Breast epithelium (tissue), 4 donors: ENCODE results near the gene IER3. TPM values are rescaled to one million over a fixed set of nuclear protein-coding genes. Genes with fewer than 3 reads are reported as not detected.
A peak's percentile ranks its signal among the peaks of the same experiment; 100 is the strongest.

Experiments used
- DNase-seq, 2 donors: peaks; one replicate each; pipeline ENCODE4 v3.0.0-alpha.2; 2019; ENCODE audit warnings: low spot score in 2 of 2
- H3K27ac ChIP-seq, 2 donors: fragments of 200-600 bp; sonication (generic) in 1 of 2; one replicate each; pipeline ENCODE4 v1.5.1; 2016 to 2019; ENCODE audit warnings: mild to moderate bottlenecking in 1 of 2
- H3K27me3 ChIP-seq, 2 donors: fragments of 200-600 bp; sonication (generic) in 1 of 2; one replicate each; pipeline versions ENCODE4 v1.5.1 to v1.6.0; 2017 to 2019; ENCODE audit warnings: control low read depth in 1 of 2, mild to moderate bottlenecking in 1 of 2
- H3K36me3 ChIP-seq: fragments of 200-600 bp; one replicate; pipeline ENCODE4 v1.5.1; 2019
- H3K4me1 ChIP-seq, 2 donors: fragments of 200-600 bp; sonication (generic); one replicate each; pipeline ENCODE4 v1.5.1; 2016 to 2019; ENCODE audit warnings: control low read depth in 1 of 2
- H3K4me3 ChIP-seq, 3 donors: fragments of 200-600 bp; sonication (generic); 1 replicate in 2 of 3; 2 replicates in 1 of 3; pipeline ENCODE4 v1.5.1; 2016 to 2019; ENCODE audit warnings: mild to moderate bottlenecking in 3 of 3, moderate library complexity in 2 of 3
- H3K9me3 ChIP-seq, 2 donors: fragments of 200-600 bp; sonication (generic) in 1 of 2; one replicate each; pipeline ENCODE4 v1.5.1; 2016 to 2019; ENCODE audit warnings: control low read depth in 1 of 2
- CTCF ChIP-seq, 3 donors: fragments of 450-650 bp; IDR thresholded peaks; one replicate each; pipeline ENCODE4 v1.5.1; 2016 to 2017; ENCODE audit warnings: antibody characterized with exemption in 3 of 3, mild to moderate bottlenecking in 3 of 3, moderate library complexity in 3 of 3
- POLR2A ChIP-seq: fragments of 450-650 bp; IDR thresholded peaks from one replicate; pipeline ENCODE4 v1.6.1; 2016; ENCODE audit warnings: antibody characterized with exemption, mild to moderate bottlenecking, moderate library complexity
- POLR2AphosphoS5 ChIP-seq, 3 donors: sonication (generic); formaldehyde crosslinking; IDR thresholded peaks; one replicate each; pipeline ENCODE4 v1.6.1; 2017; ENCODE audit warnings: antibody characterized with exemption in 3 of 3
- intact Hi-C: fragments of 100-400 bp; cut with DNase I; formaldehyde crosslinking; loops from one replicate; pipeline ENCODE4 v1.15.1; 2023; ENCODE audit warnings: low total_unique reads
- total RNA-seq, 3 donors: library from RNA; depleted of rRNA; stranded (reverse); fragments of >200 nt; gene quantifications; one replicate each; pipeline ENCODE4 v1.1.0, GENCODE V29; 2016

IER3 gene
- total RNA-seq, 3 donors from 2014 or later: 7.7 to 64.1 (median 20.0) TPM

GRCh38 chr6:30717129-30717844, 27.1 kb downstream of the IER3 start, which contains the start of gene MDC1:
MDC1 (minus strand) TSS chr6:30717281; CDS start chr6:30715175, 2,106 bp downstream.
- intact Hi-C loops: no loop called here
- Histone ChIP-seq H3K9me3 (no peaks in the 10 kb centered on the region), H3K36me3 (peaks cover 9% of the 10 kb centered on the region), H3K4me3 (peak within 1 kb of the TSS; percentile 55 to 86 (median 65)), H3K4me1 (peaks cover 0 to 14% of the 10 kb centered on the region in 2 donors), H3K27ac (peak within 1 kb of the TSS; percentile 93 to 96), H3K27me3 (no peaks in the 10 kb centered on the region)
- DNase-seq: peak; percentile 99 to 100
- TF ChIP-seq CTCF (IDR thresholded peaks at IDR 0.05) (peak; percentile 36 to 48 (median 42)), POLR2A (no peak), POLR2AphosphoS5 (IDR thresholded peaks at IDR 0.05) (peak; percentile 89 to 91 (median 89))

DNA sequence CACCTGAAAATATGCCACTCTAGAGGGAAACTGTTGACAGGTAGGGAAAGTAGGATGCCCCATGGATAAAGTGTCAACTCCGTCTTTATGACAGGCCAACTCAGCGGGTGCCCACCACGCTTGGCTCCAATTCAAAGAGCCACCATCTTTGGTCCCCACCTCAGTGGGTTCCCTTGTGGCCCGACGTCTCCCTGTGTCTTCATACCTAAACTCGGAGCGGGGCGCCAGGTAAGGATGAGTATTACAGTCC, 27.5 kb downstream of the IER3 start:
- TF ChIP-seq CTCF (IDR thresholded peaks at IDR 0.05) (peak in 1 of 3 donors; percentile 21), POLR2AphosphoS5 (IDR thresholded peaks at IDR 0.05) (no peak), POLR2A (no peak)
- Histone ChIP-seq H3K36me3 (peaks cover 9% of the 10 kb centered on the region), H3K27me3 (no peaks in the 10 kb centered on the region), H3K4me1 (peaks cover 0 to 14% of the 10 kb centered on the region in 2 donors), H3K27ac (peak overlapping the region; percentile 93 to 96), H3K9me3 (no peaks in the 10 kb centered on the region), H3K4me3 (peak overlapping the region; percentile 55 to 86 (median 65))
- intact Hi-C loops: no loop called here
- DNase-seq: no peak

DNA sequence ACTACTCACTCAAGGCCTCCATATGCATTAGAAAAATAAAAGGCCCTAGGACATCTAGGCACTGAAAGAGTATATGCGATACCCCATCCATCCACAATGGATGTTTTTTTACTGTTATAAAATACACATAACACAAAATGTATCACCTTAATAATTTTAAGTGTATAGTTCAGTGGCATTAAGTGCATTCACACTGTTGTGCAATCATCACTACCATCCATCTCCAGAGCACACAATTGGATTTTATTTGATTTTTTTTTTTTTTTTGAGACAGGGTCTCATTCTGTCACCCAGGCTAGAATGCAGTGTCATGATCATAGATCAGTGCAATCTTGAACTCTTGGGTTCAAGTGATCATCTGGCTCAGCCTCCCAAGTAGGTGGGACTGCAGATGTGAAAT, 30.1 kb downstream of the IER3 start:
- H3K27ac ChIP-seq: no peak overlapping the region
- intact Hi-C loops: no loop called here
- DNase-seq: no peak
- no peak for TF ChIP-seq CTCF (IDR thresholded peaks at IDR 0.05)
- no peak for TF ChIP-seq POLR2A
- TF ChIP-seq POLR2AphosphoS5 (IDR thresholded peaks at IDR 0.05): no peak
- H3K4me1 ChIP-seq: peaks cover 0 to 10% of the 10 kb centered on the region in 2 donors
- H3K27me3 ChIP-seq: no peaks in the 10 kb centered on the region
- H3K4me3 ChIP-seq: no peak overlapping the region
- H3K36me3 ChIP-seq: peaks cover 9% of the 10 kb centered on the region
- no peaks in the 10 kb centered on the region for H3K9me3 ChIP-seq

DNA sequence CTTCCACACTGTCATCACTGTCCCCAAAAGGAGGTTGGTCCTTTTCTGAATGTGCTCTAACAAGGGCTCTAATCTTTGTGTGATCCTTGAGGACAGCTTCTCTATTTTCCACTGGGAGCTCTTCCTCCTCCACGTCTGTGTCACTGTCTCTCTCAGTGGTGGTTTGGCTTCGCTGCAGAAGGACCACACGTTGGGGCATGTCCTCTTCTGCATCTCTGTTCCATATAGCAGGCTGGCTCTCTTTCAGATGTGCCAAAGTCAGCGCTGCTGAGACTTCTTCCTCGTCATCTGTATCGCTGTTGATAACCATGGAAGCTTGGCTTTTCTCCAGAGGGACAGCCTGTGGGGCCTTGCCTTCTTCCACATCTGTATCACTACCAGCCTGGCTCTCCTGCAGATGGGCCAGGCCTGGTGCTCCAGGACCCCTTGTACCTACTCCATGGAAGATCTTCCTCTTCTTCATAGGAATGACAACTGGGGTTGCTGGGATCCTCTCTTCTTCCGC, 31.9 kb downstream of the IER3 start:
- no peak for TF ChIP-seq POLR2AphosphoS5 (IDR thresholded peaks at IDR 0.05)
- TF ChIP-seq POLR2A: no peak
- no peak for TF ChIP-seq CTCF (IDR thresholded peaks at IDR 0.05)
- intact Hi-C loops: no loop called here
- peaks cover 0 to 8% of the 10 kb centered on the region in 2 donors for H3K4me1 ChIP-seq
- DNase-seq: no peak
- H3K4me3 ChIP-seq: no peak overlapping the region
- no peaks in the 10 kb centered on the region for H3K9me3 ChIP-seq
- no peaks in the 10 kb centered on the region for H3K27me3 ChIP-seq
- H3K27ac ChIP-seq: no peak overlapping the region
- peaks cover 9% of the 10 kb centered on the region for H3K36me3 ChIP-seq

DNA sequence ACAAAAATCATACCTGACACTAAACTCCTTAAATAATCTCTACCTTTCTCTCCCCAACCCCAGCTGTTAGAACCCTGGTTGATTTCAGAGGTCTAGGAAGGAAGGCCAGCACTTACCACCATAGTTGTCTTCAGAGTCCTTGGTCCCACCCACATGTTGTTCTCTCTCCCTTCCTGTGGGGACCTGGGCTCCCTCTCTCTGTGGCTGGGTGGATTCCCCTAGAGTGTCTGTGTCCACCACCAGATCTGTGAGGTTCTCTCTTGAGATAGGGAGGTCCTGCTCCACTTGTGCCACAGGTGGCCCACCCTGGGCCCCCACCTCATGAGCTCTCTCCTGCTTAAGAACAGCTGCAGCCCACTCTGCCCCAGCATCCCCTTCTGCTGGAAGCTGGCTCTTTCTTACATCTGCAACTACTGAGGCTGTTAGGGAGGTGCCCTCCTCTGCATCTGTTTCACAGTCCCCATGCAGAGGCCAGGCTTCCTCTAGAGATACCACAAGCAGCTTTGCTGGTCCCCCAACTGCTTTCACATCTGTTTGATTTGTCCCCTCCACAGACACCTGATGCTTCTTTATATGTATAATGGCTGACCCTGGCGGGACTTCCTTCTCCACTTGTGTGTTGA, 32.5 kb downstream of the IER3 start:
- Histone ChIP-seq H3K27me3 (no peaks in the 10 kb centered on the region), H3K36me3 (peaks cover 9% of the 10 kb centered on the region), H3K9me3 (no peaks in the 10 kb centered on the region), H3K27ac (no peak overlapping the region), H3K4me3 (no peak overlapping the region), H3K4me1 (peaks cover 0 to 8% of the 10 kb centered on the region in 2 donors)
- no peak for TF ChIP-seq CTCF (IDR thresholded peaks at IDR 0.05)
- no peak for DNase-seq
- intact Hi-C loops: no loop called here
